ENCODE results near the gene LRP2BP. TPM values are rescaled to one million over a fixed set of nuclear protein-coding genes. Genes with fewer than 3 reads are reported as not detected.
A peak's percentile ranks its signal among the peaks of the same experiment; 100 is the strongest.
"Not testable (repeated sequence)": the region's sequence is repeated elsewhere in the genome, so short reads cannot be mapped to it uniquely, and the experiment has no call there.

Gene LRP2BP
- total and polyA plus RNA-seq, 9 donors: 1.8 to 6.7 (median 3.4) TPM

DNA sequence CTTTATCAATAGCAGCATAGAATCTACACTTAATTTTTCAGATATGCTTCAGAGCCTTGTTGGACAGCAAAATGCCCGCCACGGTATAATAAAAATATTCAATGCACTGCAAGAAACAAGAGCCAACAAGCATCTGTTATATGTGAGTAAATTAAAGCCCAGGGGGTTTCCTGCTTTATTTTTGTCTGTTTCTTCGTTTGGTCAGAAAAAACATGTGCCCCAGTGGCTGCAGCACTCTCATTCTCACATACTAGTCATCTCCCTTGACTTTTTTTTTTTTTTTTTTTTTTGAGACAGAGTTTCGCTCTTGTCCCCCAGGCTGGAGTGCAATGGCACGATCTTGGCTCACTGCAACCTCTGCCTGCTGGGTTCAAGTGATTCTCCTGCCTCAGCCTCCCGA lies 33.2 kb downstream of the LRP2BP start:
- H3K36me3 ChIP-seq (ENCODE audit: control insufficient read depth, insufficient read depth, low read length); H3K27ac ChIP-seq (ENCODE audit: low read length); H3K4me3 ChIP-seq (ENCODE audit: low read length); H3K4me1 ChIP-seq (ENCODE audit: control insufficient read depth, insufficient read depth, low read length); H3K27me3 ChIP-seq (ENCODE audit: control insufficient read depth, insufficient read depth, low read length); H3K9me3 ChIP-seq (replicated peaks; ENCODE audit: control insufficient read depth, low read depth, low read length): not testable (repeated sequence)
- DNase-seq: peak; percentile 35
- 60% methylated on average over 1 of the region's 6 CpGs for WGBS (ENCODE audit: insufficient coverage)

DNA sequence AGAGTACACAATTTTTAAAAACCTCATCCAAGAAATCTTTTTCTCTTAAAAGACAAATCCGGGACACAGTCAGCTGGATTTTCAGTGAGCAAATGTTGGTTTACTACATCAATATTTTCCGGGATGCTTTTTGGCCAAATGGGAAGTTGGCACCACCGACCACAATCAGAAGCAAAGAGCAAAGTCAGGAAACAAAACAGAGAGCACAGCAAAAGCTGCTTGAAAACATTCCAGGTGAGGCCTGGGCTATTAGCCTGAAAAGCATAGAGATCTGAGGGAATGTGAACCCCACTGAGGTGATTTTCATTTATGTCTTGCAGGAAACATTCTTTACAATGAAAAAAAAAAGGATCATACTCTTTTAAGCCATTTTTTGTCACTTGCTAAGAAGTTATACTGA lies 33.9 kb downstream of the LRP2BP start:
- H3K4me1 ChIP-seq (ENCODE audit: control insufficient read depth, insufficient read depth, low read length): no peaks in the 10 kb centered on the region
- no peaks in the 10 kb centered on the region for H3K36me3 ChIP-seq (ENCODE audit: control insufficient read depth, insufficient read depth, low read length)
- no peak overlapping the region for H3K27ac ChIP-seq (ENCODE audit: low read length)
- WGBS (ENCODE audit: insufficient coverage): 77% methylated on average over 3 of the region's 3 CpGs
- no peak overlapping the region for H3K4me3 ChIP-seq (ENCODE audit: low read length)
- H3K27me3 ChIP-seq (ENCODE audit: control insufficient read depth, insufficient read depth, low read length): no peaks in the 10 kb centered on the region
- DNase-seq: no peak
- no peaks in the 10 kb centered on the region for H3K9me3 ChIP-seq (replicated peaks; ENCODE audit: control insufficient read depth, low read depth, low read length)

- Histone ChIP-seq H3K27ac (ENCODE audit: low read length) (no peak overlapping the region), H3K36me3 (ENCODE audit: control insufficient read depth, insufficient read depth, low read length) (no peaks in the 10 kb centered on the region), H3K27me3 (ENCODE audit: control insufficient read depth, insufficient read depth, low read length) (no peaks in the 10 kb centered on the region), H3K9me3 (replicated peaks; ENCODE audit: control insufficient read depth, low read depth, low read length) (no peaks in the 10 kb centered on the region), H3K4me3 (ENCODE audit: low read length) (no peak overlapping the region), H3K4me1 (ENCODE audit: control insufficient read depth, insufficient read depth, low read length) (no peaks in the 10 kb centered on the region)
- WGBS (ENCODE audit: insufficient coverage): 85% methylated on average over 4 of the region's 8 CpGs
- DNase-seq: peak; percentile 22
These were observed 35.8 kb downstream of the LRP2BP start for GRCh38 chr4:185359767-185360446.

- H3K4me1 ChIP-seq (ENCODE audit: control insufficient read depth, insufficient read depth, low read length): no peaks in the 10 kb centered on the region
- H3K27ac ChIP-seq (ENCODE audit: low read length): no peak overlapping the region
- H3K9me3 ChIP-seq (replicated peaks; ENCODE audit: control insufficient read depth, low read depth, low read length): no peaks in the 10 kb centered on the region
- no peaks in the 10 kb centered on the region for H3K27me3 ChIP-seq (ENCODE audit: control insufficient read depth, insufficient read depth, low read length)
- WGBS (ENCODE audit: insufficient coverage): 86% methylated on average over 2 of the region's 4 CpGs
- H3K4me3 ChIP-seq (ENCODE audit: low read length): no peak overlapping the region
- H3K36me3 ChIP-seq (ENCODE audit: control insufficient read depth, insufficient read depth, low read length): peaks cover 4% of the 10 kb centered on the region
- DNase-seq: no peak
These were observed 36.8 kb downstream of the LRP2BP start for GRCh38 chr4:185358959-185359358.

DNA sequence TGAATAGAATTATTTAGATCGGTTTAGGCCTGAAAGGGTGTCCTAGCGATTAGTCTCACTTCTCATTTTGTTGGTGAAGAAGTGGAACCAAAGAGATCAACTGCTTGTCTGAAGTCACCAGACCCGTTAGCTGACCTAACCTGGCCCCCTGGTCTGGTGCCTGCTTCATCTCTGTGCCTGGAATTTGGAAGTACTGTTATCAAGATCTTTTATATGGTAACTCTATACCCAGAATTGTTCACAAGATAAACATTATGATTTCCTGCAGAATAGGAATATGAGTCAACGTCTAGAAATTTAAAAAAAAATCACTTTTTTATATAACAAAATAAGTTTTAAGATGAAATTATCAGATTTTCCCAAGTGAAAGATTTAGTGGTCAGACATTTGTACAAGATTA lies 37.2 kb downstream of the LRP2BP start:
- WGBS (ENCODE audit: insufficient coverage): no CpG with 5 or more reads among the region's 4 CpGs
- H3K27ac ChIP-seq (ENCODE audit: low read length): no peak overlapping the region

GRCh38 chr4:185357733-185358440 lies 37.8 kb downstream of the LRP2BP start:
- H3K4me1 ChIP-seq (ENCODE audit: control insufficient read depth, insufficient read depth, low read length): no peaks in the 10 kb centered on the region
- no peak overlapping the region for H3K4me3 ChIP-seq (ENCODE audit: low read length)
- no peak overlapping the region for H3K27ac ChIP-seq (ENCODE audit: low read length)
- H3K36me3 ChIP-seq (ENCODE audit: control insufficient read depth, insufficient read depth, low read length): peaks cover 4% of the 10 kb centered on the region
- no peaks in the 10 kb centered on the region for H3K27me3 ChIP-seq (ENCODE audit: control insufficient read depth, insufficient read depth, low read length)
- no peak for DNase-seq
- no peaks in the 10 kb centered on the region for H3K9me3 ChIP-seq (replicated peaks; ENCODE audit: control insufficient read depth, low read depth, low read length)
- WGBS (ENCODE audit: insufficient coverage): 81% methylated on average over 4 of the region's 7 CpGs

More for the DNA sequence above, 37.2 kb downstream of the LRP2BP start:
- DNase-seq: no peak
- Histone ChIP-seq H3K36me3 (ENCODE audit: control insufficient read depth, insufficient read depth, low read length) (peaks cover 4% of the 10 kb centered on the region), H3K9me3 (replicated peaks; ENCODE audit: control insufficient read depth, low read depth, low read length) (no peaks in the 10 kb centered on the region), H3K4me1 (ENCODE audit: control insufficient read depth, insufficient read depth, low read length) (no peaks in the 10 kb centered on the region), H3K27me3 (ENCODE audit: control insufficient read depth, insufficient read depth, low read length) (no peaks in the 10 kb centered on the region), H3K4me3 (ENCODE audit: low read length) (no peak overlapping the region)

DNA sequence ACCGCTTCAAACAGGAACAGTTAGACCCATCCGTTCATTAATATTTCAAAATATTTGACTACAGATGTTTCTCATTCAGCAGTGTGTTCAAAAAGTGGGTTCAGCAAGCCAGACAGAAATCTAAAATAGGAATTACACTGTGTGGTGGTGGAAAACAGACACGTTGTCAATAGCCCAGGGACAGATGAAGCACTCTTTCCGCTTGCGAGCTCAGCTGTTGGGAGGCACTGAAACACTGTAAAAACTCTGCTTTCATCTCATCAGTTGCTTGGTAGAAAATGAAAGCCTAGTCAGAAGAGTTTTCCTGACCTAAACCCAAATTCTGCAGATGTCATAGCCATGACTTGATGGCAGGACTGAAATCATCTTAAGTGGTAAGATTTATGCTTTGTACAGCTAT lies 38.5 kb downstream of the LRP2BP start:
- no peaks in the 10 kb centered on the region for H3K27me3 ChIP-seq (ENCODE audit: control insufficient read depth, insufficient read depth, low read length)
- peak; percentile 88 for DNase-seq
- WGBS (ENCODE audit: insufficient coverage): 19% methylated on average over 3 of the region's 5 CpGs
- no peaks in the 10 kb centered on the region for H3K9me3 ChIP-seq (replicated peaks; ENCODE audit: control insufficient read depth, low read depth, low read length)
- peak overlapping the region; percentile 59 for H3K27ac ChIP-seq (ENCODE audit: low read length)
- H3K36me3 ChIP-seq (ENCODE audit: control insufficient read depth, insufficient read depth, low read length): peaks cover 6% of the 10 kb centered on the region
- no peak overlapping the region for H3K4me3 ChIP-seq (ENCODE audit: low read length)
- no peaks in the 10 kb centered on the region for H3K4me1 ChIP-seq (ENCODE audit: control insufficient read depth, insufficient read depth, low read length)

DNA sequence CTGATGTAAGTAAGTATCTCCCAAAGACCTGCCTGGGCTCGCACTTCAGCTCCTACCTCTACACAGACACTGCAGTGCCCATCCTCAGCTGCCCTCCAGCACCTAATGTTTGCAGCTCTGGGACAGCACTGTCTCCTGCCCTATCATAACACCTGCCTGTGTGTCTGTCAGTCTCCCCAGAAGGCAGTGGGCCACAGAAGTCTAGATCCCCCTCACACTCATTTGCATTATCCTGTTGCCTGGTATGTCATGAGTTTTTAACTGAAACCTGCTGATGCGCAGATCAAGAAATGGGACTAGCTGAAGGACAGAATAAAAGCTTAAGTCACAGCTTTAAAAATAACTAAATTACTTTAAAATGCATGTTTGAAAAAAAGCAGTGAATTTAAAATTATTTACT lies 43.0 kb downstream of the LRP2BP start:
- Histone ChIP-seq H3K9me3 (replicated peaks; ENCODE audit: control insufficient read depth, low read depth, low read length) (no peaks in the 10 kb centered on the region), H3K27ac (ENCODE audit: low read length) (no peak overlapping the region), H3K4me3 (ENCODE audit: low read length) (no peak overlapping the region), H3K36me3 (ENCODE audit: control insufficient read depth, insufficient read depth, low read length) (peaks cover 8% of the 10 kb centered on the region), H3K27me3 (ENCODE audit: control insufficient read depth, insufficient read depth, low read length) (no peaks in the 10 kb centered on the region), H3K4me1 (ENCODE audit: control insufficient read depth, insufficient read depth, low read length) (no peaks in the 10 kb centered on the region)
- WGBS (ENCODE audit: insufficient coverage): 100% methylated on average over 1 of the region's 2 CpGs
- no peak for DNase-seq

DNA sequence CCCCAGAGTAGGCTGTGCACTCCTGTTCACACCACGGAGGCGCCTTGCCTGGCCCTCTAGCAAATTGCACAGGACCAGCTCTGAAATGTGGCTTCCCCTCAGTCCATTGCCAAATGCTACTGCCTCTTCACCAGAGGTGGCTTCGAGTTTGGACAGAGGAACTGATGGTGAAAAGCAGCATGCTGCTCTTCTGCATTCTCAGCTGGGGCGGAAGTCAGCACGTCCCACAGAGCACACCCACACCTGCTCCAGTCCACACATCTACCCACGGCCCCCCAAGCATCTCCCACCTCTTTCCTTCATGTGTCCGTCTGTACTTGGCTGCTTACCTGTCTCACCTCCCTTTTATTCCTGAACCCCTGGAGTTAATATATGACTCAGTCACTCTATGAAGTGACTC lies 43.5 kb downstream of the LRP2BP start:
- no peaks in the 10 kb centered on the region for H3K4me1 ChIP-seq (ENCODE audit: control insufficient read depth, insufficient read depth, low read length)
- no peaks in the 10 kb centered on the region for H3K9me3 ChIP-seq (replicated peaks; ENCODE audit: control insufficient read depth, low read depth, low read length)
- H3K27me3 ChIP-seq (ENCODE audit: control insufficient read depth, insufficient read depth, low read length): no peaks in the 10 kb centered on the region
- peaks cover 8% of the 10 kb centered on the region for H3K36me3 ChIP-seq (ENCODE audit: control insufficient read depth, insufficient read depth, low read length)
- no peak overlapping the region for H3K27ac ChIP-seq (ENCODE audit: low read length)
- DNase-seq: no peak
- WGBS (ENCODE audit: insufficient coverage): 85% methylated on average over 7 of the region's 7 CpGs
- no peak overlapping the region for H3K4me3 ChIP-seq (ENCODE audit: low read length)

- H3K27me3 ChIP-seq (ENCODE audit: control insufficient read depth, insufficient read depth, low read length): no peaks in the 10 kb centered on the region
- H3K36me3 ChIP-seq (ENCODE audit: control insufficient read depth, insufficient read depth, low read length): peaks cover 11% of the 10 kb centered on the region
These were observed 44.0 kb downstream of the LRP2BP start for GRCh38 chr4:185351691-185352090.

More at GRCh38 chr4:185351691-185352090, 44.0 kb downstream of the LRP2BP start:
- Histone ChIP-seq H3K27ac (ENCODE audit: low read length) (no peak overlapping the region), H3K4me1 (ENCODE audit: control insufficient read depth, insufficient read depth, low read length) (no peaks in the 10 kb centered on the region), H3K4me3 (ENCODE audit: low read length) (no peak overlapping the region), H3K9me3 (replicated peaks; ENCODE audit: control insufficient read depth, low read depth, low read length) (no peaks in the 10 kb centered on the region)
- DNase-seq: no peak
- 85% methylated on average over 13 of the region's 13 CpGs for WGBS (ENCODE audit: insufficient coverage)
